Superior temporal gyrus (tissue), 1 donor: Measurements from ENCODE around the gene GGT5.
"Not testable (repeated sequence)": the region's sequence is repeated elsewhere in the genome, so short reads cannot be mapped to it uniquely, and the experiment has no call there.

ENCODE experiments used
- DNase-seq: peaks from one replicate; pipeline ENCODE4 v3.0.0-alpha.2; 2016; ENCODE audit errors: extremely low spot score

The GGT5 gene

DNA sequence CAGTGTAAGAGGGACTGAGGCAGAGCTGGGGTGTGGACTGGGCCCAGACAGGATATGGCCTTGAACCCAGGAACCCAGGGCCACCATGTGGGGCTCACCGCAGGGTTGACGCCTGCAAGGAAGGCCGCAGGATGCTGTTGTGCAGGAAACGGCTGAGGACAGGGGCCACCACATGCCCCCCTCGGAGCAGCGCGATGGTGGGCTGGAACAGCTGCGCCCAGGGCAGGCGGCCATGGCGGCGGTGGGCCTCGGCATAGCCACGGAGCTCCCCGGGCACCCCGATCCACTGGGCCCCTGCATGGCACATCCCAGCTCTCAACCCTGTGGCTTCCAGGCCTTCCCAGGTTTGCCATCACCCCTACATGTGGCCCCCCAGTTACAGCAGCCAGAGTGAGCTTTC lies 12.2 kb downstream of the GGT5 start:
- DNase-seq, result no peak

DNA sequence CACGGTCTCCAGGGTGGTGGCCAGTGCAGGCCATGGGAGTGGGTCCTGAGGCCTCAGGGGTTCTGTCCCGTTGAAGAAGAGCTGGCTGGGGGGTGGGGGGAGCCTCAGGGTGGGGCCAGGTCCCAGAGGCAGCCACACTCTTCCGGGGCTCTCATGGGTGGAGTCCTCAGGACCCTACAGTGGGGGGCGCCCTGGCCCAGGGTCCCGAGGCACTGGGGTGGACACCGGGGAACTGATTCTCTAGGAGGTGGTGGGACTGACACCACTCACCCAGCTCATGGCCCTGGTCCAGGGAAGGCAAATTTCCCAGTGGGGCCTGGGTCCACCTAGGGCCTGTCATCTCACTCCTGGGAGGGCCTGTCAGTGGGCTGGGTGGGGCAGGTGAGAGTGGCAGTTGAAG lies 12.8 kb downstream of the GGT5 start:
- DNase-seq, result no peak

DNA sequence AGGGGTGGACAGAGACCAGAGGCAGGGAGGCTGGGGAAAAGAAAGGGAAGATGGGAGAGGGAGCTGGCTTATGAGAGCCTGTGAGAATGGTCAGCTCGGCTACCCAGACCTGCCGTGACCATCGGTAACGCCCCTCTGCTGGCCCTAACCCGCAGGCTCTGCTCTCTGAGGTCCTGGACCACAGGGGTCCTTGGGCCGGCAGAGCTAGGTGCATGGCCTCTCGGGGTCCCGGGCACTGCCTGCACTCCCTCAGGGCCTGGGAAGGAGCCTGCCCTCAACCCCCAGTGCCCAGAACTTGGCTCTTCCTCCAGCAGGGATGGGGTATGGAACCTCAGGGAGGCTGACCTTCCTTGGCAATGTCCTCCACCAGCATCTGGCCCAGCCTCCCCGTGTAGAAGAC lies 13.2 kb downstream of the GGT5 start:
- DNase-seq, result no peak

DNA sequence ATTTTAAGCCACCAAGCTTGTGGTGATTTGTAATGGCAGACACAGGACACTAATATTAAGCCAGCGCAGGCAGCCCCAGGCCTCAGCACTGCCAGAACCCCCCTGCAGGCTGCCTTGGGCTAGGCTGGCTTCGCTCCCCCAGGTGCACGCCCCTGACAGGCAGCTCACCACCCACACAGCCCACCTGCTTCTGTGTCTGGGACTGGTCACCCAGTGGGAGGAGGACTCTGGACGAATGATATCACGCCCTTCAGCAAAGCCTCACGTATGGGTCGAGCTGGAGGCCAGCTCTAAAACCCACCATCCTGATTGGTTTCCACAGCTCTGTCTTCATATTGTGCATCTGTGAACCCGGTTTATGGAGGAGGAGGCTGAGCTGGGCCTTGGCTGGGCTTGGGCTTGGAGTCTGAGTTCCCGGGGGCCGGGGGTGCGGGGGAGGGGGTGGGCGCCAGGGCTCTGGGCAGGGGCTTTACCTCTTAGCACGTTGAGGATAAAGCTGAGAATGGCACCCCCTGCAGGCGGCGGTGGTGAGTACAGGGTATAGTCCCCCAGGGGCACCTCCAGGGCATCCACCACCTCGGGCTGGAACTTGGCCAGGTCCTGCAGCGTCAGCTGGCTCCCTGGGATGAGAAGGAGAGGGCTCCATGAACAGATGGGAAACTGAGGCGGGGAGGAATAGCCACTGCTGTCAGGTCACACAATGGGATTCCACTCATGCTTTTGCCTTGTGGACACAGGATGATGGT lies 13.8 kb downstream of the GGT5 start:
- no peak for DNase-seq

DNA sequence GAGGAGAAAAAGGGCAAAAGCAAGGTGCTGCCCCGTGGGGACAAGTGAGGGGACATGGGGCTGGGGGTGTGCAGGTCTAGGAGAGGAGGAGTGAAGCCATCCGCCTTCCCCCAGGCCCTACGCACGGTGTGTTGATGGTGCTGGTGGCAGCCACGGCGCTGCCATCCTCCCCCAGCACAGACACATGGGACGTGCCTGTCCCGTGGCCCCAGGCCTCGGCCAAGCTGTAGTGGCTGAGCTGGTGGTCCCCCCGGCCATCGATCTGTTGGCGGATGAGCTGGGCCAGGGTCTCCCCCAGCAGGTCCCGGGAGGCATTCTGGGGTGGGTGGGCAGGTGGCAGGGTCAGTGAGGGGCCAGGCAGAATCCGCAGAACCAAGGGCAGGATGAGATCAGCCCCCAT lies 18.9 kb downstream of the GGT5 start:
- DNase-seq, result no peak

DNA sequence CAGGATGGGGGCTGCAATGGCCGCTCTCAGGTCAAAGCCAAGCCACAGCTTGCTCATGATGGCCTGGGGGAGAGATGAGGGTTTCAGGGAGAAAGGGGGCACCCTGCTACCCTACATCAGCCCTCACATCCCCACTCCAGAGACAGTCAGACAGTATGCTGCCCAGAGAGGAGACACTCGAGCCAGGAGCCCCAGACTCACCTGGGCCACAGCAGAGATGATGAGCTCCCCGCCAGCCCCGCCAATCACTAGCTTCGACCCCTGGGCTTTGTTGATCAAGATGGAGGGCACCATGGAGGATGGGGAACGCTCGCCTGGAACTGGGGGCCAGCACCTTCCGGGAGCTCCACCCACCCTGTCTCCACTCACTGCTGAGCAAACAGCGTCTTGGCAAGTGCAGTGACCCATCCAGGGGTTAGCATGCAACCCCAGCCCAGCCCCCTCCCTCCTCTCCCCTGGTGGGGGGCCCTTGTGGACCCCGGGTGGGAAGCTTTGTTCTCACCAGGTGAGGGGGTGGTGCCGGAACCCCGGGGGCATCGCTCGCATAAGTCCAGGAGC lies 19.8 kb downstream of the GGT5 start:
- DNase-seq, result no peak

DNA sequence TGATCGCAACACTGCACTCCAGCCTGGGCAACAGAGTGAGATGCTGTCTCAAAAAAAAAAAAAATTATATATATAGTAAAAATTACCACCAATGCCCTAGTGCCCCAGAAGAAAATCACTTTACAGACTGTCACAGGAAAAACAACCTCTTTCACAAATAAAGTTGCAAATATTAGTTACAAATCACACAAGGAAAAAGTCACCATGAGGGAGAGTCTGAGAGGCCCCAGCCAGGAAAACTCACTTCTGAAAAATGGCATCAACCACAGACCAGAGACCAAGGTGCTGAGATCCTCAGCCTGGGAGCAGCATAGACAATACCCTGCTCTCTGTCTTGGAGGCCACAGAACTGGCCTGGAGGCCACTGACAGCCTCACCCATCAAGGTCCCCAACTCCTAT lies 20.4 kb downstream of the GGT5 start:
- DNase-seq, result no peak

DNA sequence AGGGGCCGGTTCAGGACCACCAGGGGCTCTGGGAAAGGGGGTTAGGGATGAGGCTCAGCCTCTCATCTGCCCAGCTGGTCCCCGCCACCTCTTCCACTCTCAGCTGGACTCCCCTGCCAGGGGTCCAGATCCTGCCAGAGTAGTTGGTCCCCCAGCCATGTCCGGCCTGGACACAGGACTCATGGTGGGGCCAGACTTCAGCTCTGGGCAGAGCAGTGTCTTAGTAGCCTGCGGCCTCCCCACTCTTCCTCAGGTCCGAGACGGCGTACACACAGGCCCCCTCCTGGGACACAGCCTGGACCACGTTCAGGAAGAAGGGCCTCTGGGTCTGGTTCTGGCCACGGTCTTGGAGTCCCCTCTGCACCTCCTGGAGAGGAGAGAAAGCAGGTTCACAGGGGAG lies 25.1 kb downstream of the GGT5 start:
- no peak for DNase-seq

DNA sequence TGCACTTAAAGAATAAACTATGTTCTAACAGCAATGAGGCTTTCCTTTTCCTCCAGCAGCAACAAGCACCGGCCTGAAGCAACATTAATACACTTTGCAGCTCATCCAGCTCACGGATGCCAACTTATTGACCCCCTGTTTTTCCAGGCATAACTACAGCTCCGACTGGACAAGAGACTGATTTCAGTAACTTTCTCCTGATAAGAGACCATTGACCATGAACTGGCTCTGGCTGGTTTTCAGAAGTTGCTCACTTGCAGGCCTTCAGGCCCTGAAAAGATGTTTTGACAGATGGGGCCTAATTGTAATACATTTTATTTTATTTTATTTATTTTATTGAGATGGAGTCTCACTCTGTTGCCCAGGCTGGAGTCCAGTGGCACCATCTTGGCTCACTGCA lies 27.5 kb downstream of the GGT5 start:
- no peak for DNase-seq

DNA sequence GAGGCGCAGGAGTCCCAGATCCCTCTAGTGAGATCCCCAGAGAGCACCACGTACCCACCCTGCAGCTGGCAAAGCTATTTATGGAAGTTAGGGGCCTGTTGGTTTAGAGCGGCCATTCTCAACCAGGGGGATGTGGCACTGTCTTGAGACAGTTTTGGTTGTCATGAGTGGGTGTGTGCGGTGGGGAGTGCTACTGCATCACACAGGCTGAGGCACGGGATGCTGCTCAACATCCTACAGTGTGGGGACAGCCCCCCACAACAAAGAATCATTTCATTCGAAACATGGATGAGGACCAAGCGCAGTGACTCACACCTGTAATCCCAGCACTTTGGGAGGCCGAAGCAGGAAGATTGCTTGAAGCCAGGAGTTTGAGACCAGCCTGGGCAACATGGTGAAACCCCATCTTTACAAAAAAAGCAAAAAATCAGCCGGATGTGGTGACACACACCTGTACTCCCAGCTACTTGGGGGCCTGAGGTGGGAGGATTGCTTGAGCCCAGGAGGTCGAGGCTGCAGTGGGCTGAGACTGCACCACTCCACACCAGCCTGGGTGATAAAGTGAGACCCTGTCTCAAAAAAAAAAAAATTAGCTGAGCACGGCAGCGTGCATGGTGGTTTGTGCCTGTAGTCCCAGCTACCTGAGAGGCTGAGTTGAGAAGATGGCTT lies 28.2 kb downstream of the GGT5 start:
- no peak for DNase-seq

DNA sequence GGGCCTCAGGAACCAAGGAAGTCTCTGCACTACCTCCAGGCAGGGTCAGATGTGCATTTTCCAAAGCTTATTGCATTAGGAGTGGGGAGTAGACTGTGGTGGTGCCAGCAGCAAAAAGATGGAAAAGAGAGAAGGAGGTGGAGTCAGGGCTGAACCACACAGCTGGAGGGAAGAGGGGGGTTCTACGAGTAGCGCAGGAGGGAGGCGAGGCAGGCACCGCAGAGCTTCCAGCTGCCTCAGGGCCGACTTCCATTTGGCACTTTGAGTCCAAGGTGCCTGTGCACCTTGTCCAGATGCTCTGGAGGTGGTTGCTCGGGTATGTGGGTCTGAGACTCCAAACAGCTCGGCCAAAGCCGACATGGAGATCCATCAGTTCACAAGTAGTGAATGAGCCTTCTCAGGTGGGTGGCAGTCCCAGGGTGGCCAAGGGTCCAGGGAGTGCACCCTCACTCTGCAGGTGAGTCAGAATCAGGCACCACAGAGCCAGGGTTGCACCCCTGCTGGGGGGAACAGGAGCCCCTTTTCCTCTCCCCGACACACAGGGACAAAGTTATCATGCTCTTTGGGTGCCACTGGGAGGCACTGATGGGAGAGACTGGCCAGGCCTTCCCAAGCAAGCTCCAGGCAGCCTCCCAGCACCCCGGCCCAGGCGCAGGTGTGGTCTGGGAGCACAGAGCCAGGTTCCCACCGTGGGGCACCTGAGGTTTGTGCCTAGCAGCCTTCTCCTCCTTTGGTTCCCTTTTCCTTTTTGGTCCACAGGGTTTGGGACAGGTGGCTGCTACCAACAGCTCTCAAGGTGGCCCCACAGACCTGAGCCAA lies 30.2 kb downstream of the GGT5 start:
- no peak for DNase-seq

DNA sequence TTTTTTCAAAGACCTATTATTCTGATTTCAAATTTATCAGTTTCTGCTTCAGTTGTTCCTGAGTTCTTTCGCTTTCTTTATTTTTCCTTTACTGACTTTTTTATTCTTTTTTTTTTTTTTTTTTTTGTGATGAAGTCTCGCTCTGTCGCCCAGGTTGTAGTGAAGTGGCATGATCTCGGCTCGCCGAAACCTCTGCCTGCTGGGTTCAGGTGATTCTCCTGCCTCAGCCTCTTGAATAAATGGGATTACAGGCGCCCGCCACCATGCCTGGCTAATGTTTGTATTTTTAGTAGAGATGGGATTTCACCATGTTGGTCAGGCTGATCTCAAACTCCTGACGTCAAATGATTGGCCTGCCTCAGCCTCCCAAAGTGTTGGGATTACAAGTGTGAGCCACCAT lies 31.8 kb downstream of the GGT5 start:
- not testable (repeated sequence) for DNase-seq

DNA sequence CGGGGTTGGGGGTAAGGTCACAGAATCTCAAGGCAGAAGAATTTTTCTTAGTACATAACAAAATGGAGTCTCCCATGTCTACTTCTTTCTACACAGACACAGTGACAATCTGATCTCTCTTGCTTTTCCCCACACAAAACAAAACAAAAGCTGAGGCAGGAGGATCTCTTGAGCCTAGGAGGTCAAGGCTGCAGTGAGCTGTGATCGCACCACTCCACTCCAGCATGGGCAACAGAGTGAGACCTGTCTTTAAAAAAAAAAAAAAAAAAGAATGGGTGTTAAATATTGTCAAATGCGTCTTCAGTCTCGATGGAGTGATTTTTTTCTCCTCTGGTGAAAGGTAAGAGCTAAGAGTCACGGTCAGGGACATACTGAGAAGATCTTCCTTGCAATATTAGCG lies 33.2 kb downstream of the GGT5 start:
- DNase-seq, result not testable (repeated sequence)

DNA sequence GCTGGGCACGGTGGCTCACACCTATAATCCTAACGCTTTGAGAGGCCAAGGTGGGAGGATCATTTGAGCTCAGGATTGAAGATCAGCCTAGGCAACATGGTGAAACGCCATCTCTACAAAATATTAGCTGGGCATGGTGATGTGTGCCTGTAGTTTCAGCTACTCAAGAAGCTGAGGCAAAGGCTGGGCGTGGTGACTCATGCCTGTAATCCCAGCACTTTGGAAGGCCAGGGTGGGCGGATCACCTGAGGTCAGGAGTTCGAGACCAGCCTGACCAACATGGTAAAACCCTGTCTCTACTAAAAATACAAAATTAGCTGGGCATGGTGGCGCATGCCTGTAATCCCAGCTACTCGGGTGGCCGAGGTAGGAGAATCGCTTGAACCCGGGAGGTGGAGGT lies 34.5 kb downstream of the GGT5 start:
- DNase-seq, result not testable (repeated sequence)

DNA sequence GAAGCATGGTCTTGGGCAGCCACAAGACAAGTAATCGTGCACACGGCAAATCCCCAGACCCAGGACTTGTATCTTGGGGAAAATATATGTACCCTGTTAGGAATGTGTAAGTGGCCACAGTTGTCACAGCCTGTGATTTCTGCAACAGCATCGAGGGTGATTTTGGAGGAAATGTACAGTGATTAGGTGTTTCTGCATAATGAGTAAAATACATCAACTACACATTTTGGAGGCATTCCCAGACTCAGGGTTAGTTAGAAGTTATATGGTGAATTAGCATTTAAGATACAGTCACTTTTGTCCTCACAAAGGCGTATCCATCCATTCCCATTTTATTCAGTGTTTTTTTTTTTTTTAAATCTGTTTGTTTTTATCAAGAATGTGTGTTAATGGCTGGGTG lies 35.2 kb downstream of the GGT5 start:
- no peak for DNase-seq

DNA sequence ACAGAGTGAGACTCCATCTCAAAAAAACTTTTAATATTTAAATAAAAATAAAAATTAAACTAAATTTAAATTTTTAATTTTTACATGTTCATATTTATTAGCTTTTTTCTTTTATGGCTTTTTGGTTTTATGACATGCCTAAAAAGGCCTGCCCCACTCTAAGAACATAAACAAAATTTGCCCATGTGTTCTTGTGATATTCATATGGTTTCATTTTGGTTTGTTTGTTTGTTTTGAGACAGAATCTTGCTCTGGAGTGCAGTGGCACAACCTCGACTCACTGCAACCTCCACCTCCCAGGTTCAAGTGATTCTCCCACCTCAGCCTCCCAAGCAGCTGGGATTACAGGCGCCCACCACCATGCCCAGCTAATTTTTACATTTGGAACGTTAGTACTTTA lies 35.9 kb downstream of the GGT5 start:
- no peak for DNase-seq

DNA sequence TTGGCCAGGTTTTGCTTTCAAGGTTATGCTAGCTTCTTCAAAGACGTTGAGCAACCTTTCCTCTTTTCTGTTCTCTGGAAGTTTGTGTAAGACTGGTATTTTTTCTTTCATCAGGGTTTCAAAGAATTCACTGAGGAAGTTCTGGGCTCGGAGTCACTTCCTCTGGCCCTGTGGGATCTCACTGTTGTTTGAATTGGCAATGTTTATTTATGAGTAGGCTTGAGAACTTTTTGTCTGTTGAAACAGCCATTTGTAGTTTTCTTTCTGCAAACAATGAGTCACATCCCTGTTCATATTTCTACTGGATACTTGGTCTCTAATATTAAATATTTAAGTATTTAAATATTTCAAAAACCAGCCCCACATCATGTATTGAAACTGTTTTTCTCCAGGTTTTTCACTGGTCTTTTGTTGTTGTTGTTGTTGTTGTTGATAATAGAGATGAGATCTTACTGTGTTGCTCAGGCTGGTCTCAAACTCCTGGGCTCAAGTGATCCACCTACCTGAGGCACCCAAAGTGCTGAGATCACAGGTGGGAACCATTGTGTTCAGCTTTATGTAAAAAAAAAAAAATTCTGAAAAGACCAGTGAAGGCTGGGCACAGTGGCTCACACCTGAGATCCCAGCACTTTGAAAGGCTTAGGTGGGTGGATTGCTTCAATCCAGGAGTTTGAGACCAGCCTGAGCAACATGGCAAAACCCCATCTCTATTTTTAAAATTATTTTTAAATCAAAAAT lies 36.7 kb downstream of the GGT5 start:
- peak; percentile 30 for DNase-seq

DNA sequence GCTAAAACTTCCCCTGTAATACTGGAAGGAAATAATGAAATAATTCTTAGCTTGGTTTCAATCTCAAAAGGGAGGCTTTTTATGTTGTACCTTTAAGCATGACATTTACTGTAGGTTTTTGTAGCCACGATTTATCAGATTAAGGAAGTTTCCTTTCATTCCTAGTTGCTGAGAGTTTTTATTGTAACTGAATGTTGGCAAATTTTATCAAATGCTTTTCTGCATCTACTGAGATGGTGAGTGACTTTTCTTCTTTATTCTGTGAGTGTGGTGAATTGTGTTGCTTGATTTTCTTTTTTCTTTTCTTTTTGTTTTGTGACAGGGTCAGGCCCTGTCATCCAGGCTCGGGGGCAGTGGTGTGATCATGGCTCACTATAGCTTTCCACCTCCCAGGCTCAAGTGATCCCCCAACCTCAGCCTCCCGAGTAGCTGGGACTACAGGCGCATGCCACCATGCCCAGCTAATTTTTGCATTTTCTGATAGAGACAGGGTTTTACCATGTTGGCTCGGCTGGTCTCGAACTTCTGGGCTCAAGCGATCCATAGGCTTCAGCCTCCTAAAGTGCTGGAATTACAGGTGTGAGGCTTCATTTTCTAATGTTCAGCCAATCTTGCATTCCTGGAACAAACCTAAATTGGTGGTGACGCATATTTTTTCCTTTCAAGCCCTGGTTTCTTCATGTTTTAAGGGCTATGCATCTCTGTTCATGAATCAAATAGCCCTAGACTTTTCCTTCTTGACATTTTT lies 37.4 kb downstream of the GGT5 start:
- DNase-seq, result no peak

DNA sequence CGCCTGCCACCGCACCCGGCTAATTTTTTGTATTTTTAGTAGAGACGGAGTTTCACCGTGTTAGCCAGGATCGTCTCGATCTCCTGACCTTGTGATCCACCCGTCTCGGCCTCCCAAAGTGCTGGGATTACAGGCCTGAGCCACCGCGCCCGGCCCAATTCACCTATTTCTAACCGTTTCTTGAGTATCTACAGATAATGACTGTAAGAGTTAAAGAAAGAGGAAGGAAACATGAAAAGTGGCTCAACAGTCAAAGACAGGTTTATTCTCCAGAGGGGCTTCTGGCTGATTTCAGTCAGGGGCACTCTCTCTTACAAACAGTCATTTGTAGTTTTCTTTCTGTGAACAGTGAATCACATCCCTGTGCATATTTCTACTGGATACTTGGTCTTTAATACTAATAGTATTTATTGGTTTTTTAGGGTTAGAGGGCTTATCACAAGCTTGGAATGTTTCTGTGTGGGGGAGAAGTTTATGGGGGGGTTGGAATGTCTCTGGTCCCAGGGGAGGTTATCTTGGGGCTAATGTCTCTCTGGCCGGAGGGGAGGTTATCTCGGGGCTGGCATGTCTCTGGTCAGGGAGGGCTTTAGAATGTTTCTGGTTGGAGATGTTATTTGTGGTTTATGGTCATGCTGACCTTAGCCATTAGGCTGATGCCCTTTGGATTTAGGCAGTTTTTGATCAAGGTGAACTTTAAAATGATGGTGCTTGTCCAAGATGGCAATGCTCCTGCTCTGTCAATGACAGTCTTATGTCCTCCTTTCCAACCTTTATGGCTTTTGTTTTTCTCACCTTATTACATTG lies 38.2 kb downstream of the GGT5 start:
- not testable (repeated sequence) for DNase-seq
